CD14-positive monocyte (primary cell): ENCODE results near the gene KIAA0319L. TPM values are rescaled to one million over a fixed set of nuclear protein-coding genes. Genes with fewer than 3 reads are reported as not detected.
A peak's percentile ranks its signal among the peaks of the same experiment; 100 is the strongest.

ENCODE experiments used
- DNase-seq, 3 donors: peaks; one replicate each; pipeline ENCODE4 v3.0.0-alpha.2; 2011 to 2022
- H2AFZ ChIP-seq: 2 replicates; pipeline ENCODE4 v1.6.0; 2012; ENCODE audit warnings: mild to moderate bottlenecking, low read depth, low read length, inconsistent platforms; ENCODE audit not compliant: insufficient read depth, poor library complexity, severe bottlenecking
- H3K27ac ChIP-seq, 2 donors: 1 replicate in 1 of 2; 2 replicates in 1 of 2; pipeline ENCODE4 v1.5.1; 2012 to 2013; ENCODE audit warnings: low read length in 2 of 2, control low read depth in 1 of 2, inconsistent platforms in 1 of 2, low read depth in 1 of 2, mild to moderate bottlenecking in 1 of 2
- H3K27me3 ChIP-seq, 2 donors: one replicate each; pipeline versions ENCODE4 v1.6.0 to v1.6.1; 2011 to 2013; ENCODE audit warnings: low read length in 2 of 2; ENCODE audit not compliant: control insufficient read depth in 2 of 2, insufficient read depth in 2 of 2
- H3K36me3 ChIP-seq, 2 donors: replicated peaks in 1 of 2; 1 replicate in 1 of 2; 2 replicates in 1 of 2; pipeline versions ENCODE4 v1.5.1 to v1.6.1; 2012 to 2013; ENCODE audit warnings: low read length in 2 of 2, control low read depth in 1 of 2, inconsistent platforms in 1 of 2, mild to moderate bottlenecking in 1 of 2; ENCODE audit not compliant: insufficient read depth in 2 of 2, control insufficient read depth in 1 of 2
- H3K4me1 ChIP-seq, 2 donors: 1 replicate in 1 of 2; 2 replicates in 1 of 2; pipeline versions ENCODE4 v1.5.1 to v1.6.1; 2012 to 2013; ENCODE audit warnings: low read length in 2 of 2, control low read depth in 1 of 2, inconsistent platforms in 1 of 2, mild to moderate bottlenecking in 1 of 2, moderate library complexity in 1 of 2; ENCODE audit not compliant: insufficient read depth in 2 of 2, control insufficient read depth in 1 of 2
- H3K4me2 ChIP-seq: replicated peaks from 2 replicates; pipeline ENCODE3; 2012; ENCODE audit warnings: low read length, moderate library complexity, mild to moderate bottlenecking; ENCODE audit not compliant: poor library complexity, severe bottlenecking; ENCODE audit errors: extremely low read depth
- H3K4me3 ChIP-seq, 3 experiments: fragments of 200-600 bp in 1 of 3; sonication (generic) in 1 of 3; replicated peaks in 1 of 3; 1 replicate in 2 of 3; 2 replicates in 1 of 3; pipeline ENCODE4 v1.5.1; 2011 to 2013; ENCODE audit warnings: low read length in 3 of 3, mild to moderate bottlenecking in 3 of 3, control low read depth in 2 of 3, low read depth in 2 of 3, inconsistent platforms in 1 of 3, moderate library complexity in 1 of 3
- H3K79me2 ChIP-seq: 2 replicates; pipeline ENCODE4 v1.6.0; 2012; ENCODE audit warnings: mild to moderate bottlenecking, control low read depth, inconsistent platforms, low read length, moderate library complexity; ENCODE audit not compliant: insufficient read depth
- H3K9ac ChIP-seq: 2 replicates; pipeline ENCODE4 v1.6.0; 2017; ENCODE audit warnings: low read length, mild to moderate bottlenecking; ENCODE audit not compliant: insufficient read depth, poor library complexity, severe bottlenecking
- H3K9me3 ChIP-seq, 2 donors: replicated peaks in 1 of 2; 1 replicate in 1 of 2; 2 replicates in 1 of 2; pipeline versions ENCODE4 v1.5.1 to v1.6.1; 2012 to 2013; ENCODE audit warnings: low read length in 2 of 2, control low read depth in 1 of 2; ENCODE audit not compliant: control insufficient read depth in 1 of 2, insufficient read depth in 1 of 2
- H4K20me1 ChIP-seq: 2 replicates; pipeline ENCODE4 v1.6.0; 2012; ENCODE audit warnings: mild to moderate bottlenecking, low read length, control low read depth, moderate library complexity; ENCODE audit not compliant: insufficient read depth
- H3K27ac Mint-ChIP-seq, 7 donors: one replicate each; pipeline ENCODE4 v1.8.0; 2020; ENCODE audit warnings: mild to moderate bottlenecking in 7 of 7, mixed read lengths in 7 of 7, moderate library complexity in 6 of 7, inconsistent platforms in 2 of 7
- H3K27me3 Mint-ChIP-seq, 3 donors: one replicate each; pipeline ENCODE4 v1.8.0; 2021 to 2022; ENCODE audit warnings: low read depth in 3 of 3, mild to moderate bottlenecking in 3 of 3, mixed read lengths in 3 of 3, moderate library complexity in 3 of 3, inconsistent platforms in 1 of 3
- H3K36me3 Mint-ChIP-seq, 2 donors: one replicate each; pipeline ENCODE4 v1.8.0; 2020; ENCODE audit warnings: mixed read lengths in 2 of 2, inconsistent platforms in 1 of 2, mild to moderate bottlenecking in 1 of 2
- H3K4me1 Mint-ChIP-seq: one replicate; pipeline ENCODE4 v1.8.0; 2020; ENCODE audit warnings: mild to moderate bottlenecking, mixed read lengths
- H3K4me3 Mint-ChIP-seq, 2 donors: one replicate each; pipeline ENCODE4 v1.8.0; 2020; ENCODE audit warnings: mild to moderate bottlenecking in 2 of 2, mixed read lengths in 2 of 2, moderate library complexity in 1 of 2
- H3K9me3 Mint-ChIP-seq, 7 donors: one replicate each; pipeline ENCODE4 v1.8.0; 2020 to 2022; ENCODE audit warnings: mixed read lengths in 7 of 7, mild to moderate bottlenecking in 6 of 7, moderate library complexity in 6 of 7, inconsistent platforms in 2 of 7
- WGBS: methylation state at CpG from one replicate; pipeline ENCODE4 v1.1.5; 2013; ENCODE audit warnings: missing lambda C conversion rate; ENCODE audit not compliant: insufficient coverage; 5-methylcytosine and 5-hydroxymethylcytosine counted together
- intact Hi-C, 2 donors: fragments of 100-400 bp; cut with micrococcal nuclease; formaldehyde crosslinking; loops; one replicate each; pipeline versions ENCODE4 v1.15.0 to v1.15.1; 2023
- polyA plus RNA-seq, 3 donors: library from polyadenylated mRNA; depleted of rRNA in 1 of 3; unstranded in 2 of 3; stranded (reverse) in 1 of 3; fragments of 300-500 nt in 2 of 3; fragments of >200 nt in 1 of 3; fragmentation: Illumina TruSeq in 2 of 3; gene quantifications; 1 replicate in 2 of 3; 2 replicates in 1 of 3; pipeline ENCODE4 v1.2.3, GENCODE V29; 2012 to 2021
- TF ChIP-seq, protein P1 (sequence below): fragments of 200-600 bp; IDR thresholded peaks from one replicate; pipeline ENCODE4 v1.8.0; 2022; ENCODE audit warnings: antibody characterized with exemption, mild to moderate bottlenecking

The KIAA0319L gene
- polyA plus RNA-seq, 3 donors = 20.6 to 75.3 (median 28.6) TPM

- H3K9me3 Mint-ChIP-seq = peaks cover 0 to 3% (median 0%) of the 10 kb centered on the region in 7 donors
- Histone ChIP-seq H2AFZ (no peak overlapping the region), H3K4me3 (peak overlapping the region in 1 of 3 experiments; percentile 45), H3K36me3 (peaks cover 9 to 28% of the 10 kb centered on the region in 2 donors), H4K20me1 (no peaks in the 10 kb centered on the region), H3K9ac (peak overlapping the region; percentile 42), H3K79me2 (peaks cover 25% of the 10 kb centered on the region), H3K4me1 (peaks cover 70 to 71% of the 10 kb centered on the region in 2 donors), H3K27me3 (no peaks in the 10 kb centered on the region), H3K27ac (peak overlapping the region; percentile 62 to 92), H3K9me3 (no peaks in the 10 kb centered on the region), H3K4me2 (peak overlapping the region; percentile 0)
- H3K27ac Mint-ChIP-seq = peak overlapping the region in 5 of 7 donors; percentile 87 to 94 (median 92)
- peak in 2 of 3 donors; percentile 46 to 86 for DNase-seq
- no CpG with 5 or more reads among the region's 4 CpGs for WGBS
- TF ChIP-seq, protein P1, sequence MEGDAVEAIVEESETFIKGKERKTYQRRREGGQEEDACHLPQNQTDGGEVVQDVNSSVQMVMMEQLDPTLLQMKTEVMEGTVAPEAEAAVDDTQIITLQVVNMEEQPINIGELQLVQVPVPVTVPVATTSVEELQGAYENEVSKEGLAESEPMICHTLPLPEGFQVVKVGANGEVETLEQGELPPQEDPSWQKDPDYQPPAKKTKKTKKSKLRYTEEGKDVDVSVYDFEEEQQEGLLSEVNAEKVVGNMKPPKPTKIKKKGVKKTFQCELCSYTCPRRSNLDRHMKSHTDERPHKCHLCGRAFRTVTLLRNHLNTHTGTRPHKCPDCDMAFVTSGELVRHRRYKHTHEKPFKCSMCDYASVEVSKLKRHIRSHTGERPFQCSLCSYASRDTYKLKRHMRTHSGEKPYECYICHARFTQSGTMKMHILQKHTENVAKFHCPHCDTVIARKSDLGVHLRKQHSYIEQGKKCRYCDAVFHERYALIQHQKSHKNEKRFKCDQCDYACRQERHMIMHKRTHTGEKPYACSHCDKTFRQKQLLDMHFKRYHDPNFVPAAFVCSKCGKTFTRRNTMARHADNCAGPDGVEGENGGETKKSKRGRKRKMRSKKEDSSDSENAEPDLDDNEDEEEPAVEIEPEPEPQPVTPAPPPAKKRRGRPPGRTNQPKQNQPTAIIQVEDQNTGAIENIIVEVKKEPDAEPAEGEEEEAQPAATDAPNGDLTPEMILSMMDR = no peak
- no peaks in the 10 kb centered on the region for H3K27me3 Mint-ChIP-seq
- H3K36me3 Mint-ChIP-seq = peaks cover 33 to 52% of the 10 kb centered on the region in 2 donors
- intact Hi-C loops = loop anchor here in 1 of 2 donors (5.0 kb wide), 1 partner anchor 103 kb away; the partner anchor contains the start of genes KIAA0319L and NCDN
- peak overlapping the region in 1 of 2 donors; percentile 31 for H3K4me3 Mint-ChIP-seq
- H3K4me1 Mint-ChIP-seq = peaks cover 7% of the 10 kb centered on the region
Measured at GRCh38 chr1:35454176-35454575, 103.0 kb downstream of the KIAA0319L start.

- Histone ChIP-seq H3K4me3 (peak overlapping the region in 1 of 3 experiments; percentile 45), H3K4me1 (peaks cover 81 to 82% of the 10 kb centered on the region in 2 donors), H2AFZ (no peak overlapping the region), H3K9ac (no peak overlapping the region), H3K4me2 (no peak overlapping the region), H3K79me2 (peaks cover 25% of the 10 kb centered on the region), H3K9me3 (no peaks in the 10 kb centered on the region), H3K36me3 (peaks cover 3 to 16% of the 10 kb centered on the region in 2 donors), H4K20me1 (no peaks in the 10 kb centered on the region), H3K27me3 (no peaks in the 10 kb centered on the region), H3K27ac (peak overlapping the region; percentile 62 to 92)
- WGBS = no CpG with 5 or more reads among the region's 2 CpGs
- Mint-ChIP-seq H3K36me3 (peaks cover 27 to 43% of the 10 kb centered on the region in 2 donors), H3K4me3 (no peak overlapping the region), H3K4me1 (peaks cover 7% of the 10 kb centered on the region), H3K9me3 (peaks cover 0 to 3% (median 0%) of the 10 kb centered on the region in 7 donors), H3K27me3 (no peaks in the 10 kb centered on the region), H3K27ac (peak overlapping the region in 4 of 7 donors; percentile 53 to 94 (median 91))
- TF ChIP-seq, protein P1 = no peak
- intact Hi-C loops = loop anchor here in 1 of 2 donors (5.0 kb wide), 1 partner anchor 104 kb away; the partner anchor contains the start of genes KIAA0319L and NCDN
- no peak for DNase-seq
Measured at GRCh38 chr1:35453031-35453430, 104.2 kb downstream of the KIAA0319L start.
